ENCODE data around the gene DDRGK1.
A peak's percentile ranks its signal among the peaks of the same experiment; 100 is the strongest.
"Not testable (repeated sequence)": the region's sequence is repeated elsewhere in the genome, so short reads cannot be mapped to it uniquely, and the experiment has no call there.

The DDRGK1 gene

DNA sequence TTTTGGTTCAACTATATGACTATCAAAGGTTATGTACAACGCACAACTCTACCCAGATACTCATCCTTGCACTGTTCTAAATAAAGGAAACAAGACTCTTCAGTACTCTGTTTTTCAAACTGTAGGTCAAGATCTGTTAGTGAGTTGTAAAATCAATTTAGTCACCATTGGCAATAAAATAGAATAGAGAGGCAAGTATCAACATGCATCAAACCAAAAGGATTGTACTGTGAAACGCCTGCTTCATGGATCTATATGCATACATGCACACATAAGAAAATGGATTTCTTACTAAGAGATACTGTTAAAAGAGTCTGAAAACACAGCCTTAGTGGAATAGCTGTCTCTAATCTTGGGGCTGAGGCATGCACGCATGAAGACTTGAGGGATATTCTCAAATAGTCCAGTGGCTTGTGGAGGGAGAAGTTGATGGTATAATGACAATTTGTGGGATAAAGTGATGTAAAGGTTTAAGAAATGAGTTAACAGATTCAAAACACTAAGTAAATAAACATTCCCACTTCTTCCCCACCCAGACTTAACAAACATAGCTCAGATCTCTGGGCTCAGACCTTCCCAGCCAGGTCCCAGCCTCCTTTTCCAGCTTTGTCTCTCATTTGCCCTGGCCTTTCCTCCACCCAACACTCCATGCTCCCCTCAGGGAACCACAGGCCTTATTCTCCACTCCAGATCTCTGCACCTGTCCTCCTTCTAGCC is 20.4 kb downstream of the DDRGK1 start:
- no peak for DNase-seq (ENCODE audit: low read depth in 2 of 2)

DNA sequence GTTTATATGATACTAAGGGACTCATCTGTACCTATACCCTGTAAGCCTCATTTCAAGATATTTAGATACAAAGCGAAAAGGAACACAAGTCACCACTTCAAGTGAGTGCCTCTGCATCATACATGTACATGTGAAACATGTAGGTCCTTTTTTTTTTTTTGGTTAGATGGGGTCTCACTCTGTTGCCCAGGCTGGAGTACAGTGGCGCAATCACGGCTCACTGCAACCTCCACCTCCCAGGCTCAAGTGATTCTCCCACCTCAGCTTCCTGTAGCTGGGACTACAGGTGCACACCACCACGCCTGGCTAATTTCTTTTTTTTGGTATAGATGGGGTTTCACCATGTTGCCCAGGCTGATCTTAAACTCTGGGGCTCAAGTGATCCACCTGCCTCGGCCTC is 22.1 kb downstream of the DDRGK1 start:
- DNase-seq (ENCODE audit: low read depth in 2 of 2) = not testable (repeated sequence)

DNA sequence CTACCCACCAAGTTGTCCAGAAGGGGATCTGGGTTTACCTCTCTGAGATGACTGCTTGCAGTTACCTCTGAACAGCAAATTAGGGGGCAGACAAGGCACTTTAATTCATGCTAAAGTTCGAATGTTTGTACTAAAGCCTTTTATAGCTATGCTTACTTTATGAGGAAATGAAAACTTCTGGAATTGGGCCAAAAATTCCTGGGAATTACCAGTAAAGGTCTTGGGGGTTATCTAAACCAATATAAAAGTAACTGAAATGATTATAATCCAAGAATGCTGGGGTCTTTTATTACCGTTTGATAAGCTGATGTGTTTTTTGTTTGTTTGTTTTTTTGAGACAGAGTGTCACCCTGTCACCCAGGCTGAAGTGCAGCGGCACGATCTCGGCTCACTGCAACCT is 23.2 kb downstream of the DDRGK1 start:
- DNase-seq (ENCODE audit: low read depth in 2 of 2) = no peak

DNA sequence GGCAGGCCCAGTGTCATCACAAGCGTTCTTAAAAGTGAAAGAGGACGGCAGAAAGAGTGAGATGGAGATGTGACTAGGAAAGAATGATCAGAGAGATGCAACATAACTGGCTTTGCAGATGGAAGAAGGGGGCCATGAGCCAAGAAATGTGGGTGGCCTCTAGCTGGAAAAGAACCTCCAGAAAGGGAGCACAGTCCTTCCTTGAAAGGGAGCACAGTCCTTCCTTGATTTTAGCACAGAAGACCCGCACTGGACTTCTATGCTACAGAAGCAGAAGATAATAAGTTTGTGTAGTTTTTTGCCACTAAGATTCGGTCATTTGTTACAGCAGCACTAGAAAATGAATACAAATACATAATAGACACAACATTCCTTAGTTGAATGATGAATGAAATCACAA is 24.2 kb downstream of the DDRGK1 start:
- no peak for DNase-seq (ENCODE audit: low read depth in 2 of 2)

DNA sequence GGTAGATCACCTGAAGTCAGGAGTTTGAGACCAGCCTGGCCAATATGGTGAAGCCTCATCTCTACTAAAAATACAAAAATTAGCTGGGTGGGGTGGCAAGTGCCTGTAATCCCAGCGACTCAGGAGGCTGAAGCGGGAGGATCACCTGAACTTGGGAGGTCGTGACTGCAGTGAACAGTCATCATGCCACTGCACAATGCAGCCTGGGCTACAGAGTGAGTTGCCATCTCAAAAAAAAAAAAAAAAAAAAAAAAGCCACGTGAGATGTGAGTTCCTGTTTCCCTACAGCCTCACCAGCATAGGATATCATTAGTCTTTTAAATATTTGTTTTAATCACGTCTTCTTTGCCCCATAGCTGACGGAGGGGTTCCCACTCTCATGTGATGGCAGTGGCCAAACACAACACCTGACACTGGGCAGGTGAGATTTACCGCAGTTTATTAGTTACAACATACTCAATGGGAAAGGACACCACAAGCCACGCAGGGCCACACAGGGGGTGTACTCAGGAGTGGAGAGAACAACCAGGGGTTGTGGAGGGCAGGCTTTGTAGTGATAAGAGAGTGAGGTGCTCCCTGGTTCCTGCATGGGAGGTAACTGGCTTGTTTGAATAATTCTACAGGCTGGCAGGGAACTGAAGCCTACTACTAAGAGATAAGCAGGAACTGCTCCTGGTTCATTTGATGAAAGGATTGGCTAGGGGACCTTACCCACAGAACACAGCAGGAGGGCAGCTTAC is 26.6 kb downstream of the DDRGK1 start:
- no peak for DNase-seq (ENCODE audit: low read depth in 2 of 2)

DNA sequence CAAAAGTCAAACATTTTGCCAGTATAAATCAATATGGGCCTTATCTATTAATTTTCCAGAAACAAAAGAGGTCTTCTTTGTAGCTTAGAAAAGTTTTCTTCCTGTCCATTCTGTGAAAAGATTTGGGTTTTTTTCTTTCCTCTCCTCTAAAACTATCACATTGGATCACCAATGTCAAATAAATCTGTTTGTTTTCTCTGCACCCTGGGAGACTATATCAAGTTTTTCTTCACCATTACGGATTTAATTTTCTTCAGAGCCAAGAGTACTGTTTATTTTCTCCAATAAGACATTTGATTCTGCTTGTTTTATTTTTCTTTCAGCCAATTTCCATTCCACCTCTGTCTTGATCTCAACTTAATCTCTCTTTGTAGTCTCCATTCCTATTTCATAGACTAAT is 29.2 kb downstream of the DDRGK1 start:
- no peak for DNase-seq (ENCODE audit: low read depth in 2 of 2)

DNA sequence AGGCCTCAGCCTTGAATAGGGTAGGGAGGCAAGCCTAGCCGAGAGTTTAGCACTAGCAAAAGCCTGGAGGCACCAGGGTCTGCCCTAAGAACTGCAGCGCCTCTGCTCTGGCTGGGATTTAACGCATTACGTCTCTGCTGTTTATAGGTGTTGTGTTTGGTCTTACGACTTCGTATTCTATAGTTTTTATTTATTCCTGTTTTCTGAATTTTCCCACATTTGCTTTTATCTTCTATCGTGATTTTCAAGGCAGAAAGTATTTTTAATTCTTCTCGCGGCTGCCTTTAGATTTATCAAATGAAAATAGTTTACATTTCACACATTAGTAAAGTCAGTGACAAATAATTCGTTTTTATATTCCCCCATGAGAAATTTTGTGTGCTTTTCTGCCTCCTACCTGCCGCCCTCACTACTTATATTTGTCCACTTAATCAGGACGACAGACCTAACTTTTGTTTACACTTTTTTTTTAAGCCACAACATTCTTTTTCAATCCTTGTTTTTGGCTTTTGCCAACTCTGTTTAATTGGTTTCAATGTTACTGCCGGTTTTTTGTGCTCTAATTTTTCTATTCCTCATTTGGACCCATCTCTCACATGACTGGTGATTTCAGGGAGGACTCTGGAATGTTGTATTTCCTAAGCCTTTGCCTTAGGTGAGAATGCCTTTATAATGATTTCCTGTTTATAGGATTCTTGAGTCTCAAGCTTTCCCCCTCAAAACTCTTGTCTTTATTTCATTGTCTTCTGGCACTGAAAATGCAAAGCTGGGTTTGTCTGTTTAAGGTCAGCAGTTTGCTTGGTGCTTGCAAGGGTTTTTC is 29.8 kb downstream of the DDRGK1 start:
- DNase-seq (ENCODE audit: low read depth in 2 of 2) = no peak

DNA sequence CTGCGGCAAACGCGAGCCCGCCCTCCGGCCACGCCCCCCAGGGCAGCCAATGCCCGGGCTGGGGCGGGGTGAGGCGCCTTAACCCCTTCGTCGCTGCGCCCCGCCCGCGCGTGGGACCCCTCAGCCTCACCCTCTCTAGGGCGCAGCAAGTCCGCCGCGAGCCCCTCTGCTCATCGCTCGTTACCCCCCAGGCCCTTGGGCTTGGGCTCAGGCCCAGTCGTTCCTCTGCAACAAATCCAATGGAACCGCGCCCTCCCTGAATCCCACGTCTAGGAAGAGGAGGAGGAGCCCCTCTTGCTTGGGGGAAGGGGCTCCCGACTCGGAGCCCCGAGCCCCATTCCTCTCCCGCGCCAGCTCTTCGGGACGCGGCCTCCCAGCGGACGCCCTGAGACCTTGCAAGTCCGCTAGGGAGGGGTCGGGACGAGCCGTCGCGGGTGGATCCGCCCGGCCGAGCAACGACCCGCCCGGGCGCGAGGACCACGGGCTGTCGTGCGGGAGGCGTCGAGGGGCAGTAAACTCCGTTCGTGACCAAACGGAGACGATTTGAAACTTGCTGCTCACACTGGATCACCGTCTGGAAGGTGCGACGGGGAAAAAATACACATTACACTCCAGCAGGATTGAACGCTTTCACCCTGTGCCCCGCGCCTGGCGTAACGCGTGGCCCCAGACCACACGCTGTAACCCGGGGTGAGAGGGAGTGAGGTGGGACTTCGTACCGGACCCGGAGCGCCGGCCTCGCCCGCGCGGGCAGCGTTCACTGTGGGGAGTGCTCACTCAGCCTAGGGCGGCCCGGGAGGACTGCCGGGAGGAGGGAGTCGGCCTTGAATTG is 30.7 kb downstream of the DDRGK1 start:
- DNase-seq (ENCODE audit: low read depth in 2 of 2) = peak; percentile 70 to 86

DNA sequence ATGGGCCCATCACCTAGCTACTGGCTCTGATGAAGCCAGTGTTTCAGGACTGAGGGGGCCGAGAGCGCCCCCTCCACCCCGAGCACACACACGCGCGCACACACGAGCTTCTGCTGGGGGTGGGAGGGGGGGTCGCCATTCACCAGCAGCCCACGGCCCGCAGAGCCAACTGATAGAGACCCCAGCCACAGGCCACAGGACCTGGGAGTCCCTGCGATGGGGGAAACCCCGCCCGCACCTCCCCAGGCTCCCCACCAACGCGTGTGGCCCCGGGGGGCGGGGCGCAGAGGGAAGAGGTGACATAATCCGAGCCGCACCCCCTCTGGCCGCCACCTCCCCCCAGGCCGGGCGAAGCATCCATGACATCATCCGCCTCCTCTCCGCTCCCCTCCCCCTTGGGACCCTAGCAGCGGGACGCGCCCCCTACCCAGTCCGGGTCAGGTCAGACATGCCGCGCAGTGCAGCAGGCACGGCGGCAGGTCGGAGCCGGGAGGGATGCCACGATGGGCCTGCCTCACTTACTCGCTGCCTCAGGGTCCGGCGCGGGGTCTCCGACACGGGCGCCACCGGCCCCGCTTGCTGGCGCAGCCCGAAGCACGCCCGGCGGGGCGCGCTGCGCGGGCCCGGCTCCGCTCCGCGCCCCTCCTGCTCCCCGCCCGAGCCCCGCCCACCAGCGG is 31.4 kb downstream of the DDRGK1 start, which contains the start of gene LZTS3:
Gene LZTS3, minus strand, starts transcription at position 617 of the 677 bp plus-strand sequence. CDS start 6,386 bp downstream, outside the sequence.
- DNase-seq (ENCODE audit: low read depth in 2 of 2) = peak; percentile 73 to 86

DNA sequence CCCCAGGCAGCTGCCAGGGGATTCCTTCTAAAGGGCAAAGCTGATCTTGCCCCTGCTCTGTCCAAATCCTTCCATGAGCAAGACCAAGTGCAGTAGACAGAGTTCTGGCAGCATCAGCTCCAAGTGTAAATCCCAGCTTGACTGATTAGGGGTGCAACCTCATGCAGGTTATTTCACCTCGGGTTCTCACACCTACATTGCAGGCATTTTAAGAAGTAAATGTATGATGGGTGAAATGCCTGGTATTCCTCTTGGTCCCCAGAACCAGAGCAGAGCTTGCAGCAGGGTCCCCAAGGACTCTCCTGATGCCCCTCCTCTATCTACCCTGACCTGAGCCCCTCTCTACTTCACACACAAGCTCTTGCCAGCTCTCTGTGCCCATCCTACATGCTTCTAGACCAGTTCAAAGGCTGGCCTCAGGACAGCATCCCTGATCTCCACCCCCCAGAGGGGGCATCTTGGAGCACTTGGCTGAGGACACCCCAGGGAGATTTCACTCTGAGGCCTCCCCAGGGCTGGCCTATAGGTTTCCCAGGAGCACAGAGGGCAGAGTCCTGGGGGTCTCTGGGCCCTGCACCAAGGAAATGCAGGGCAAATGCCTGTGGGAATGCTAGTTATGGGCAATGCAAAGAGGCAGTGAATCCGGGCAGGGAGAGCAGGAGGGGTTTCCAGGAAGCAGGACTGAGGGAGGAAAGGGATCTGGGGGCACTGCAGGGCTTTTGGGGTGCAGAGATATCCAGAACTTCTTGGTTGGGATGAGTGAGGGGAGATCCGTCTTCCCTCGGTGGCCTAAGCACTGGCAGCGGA is 32.2 kb downstream of the DDRGK1 start:
- no peak for DNase-seq (ENCODE audit: low read depth in 2 of 2)

DNA sequence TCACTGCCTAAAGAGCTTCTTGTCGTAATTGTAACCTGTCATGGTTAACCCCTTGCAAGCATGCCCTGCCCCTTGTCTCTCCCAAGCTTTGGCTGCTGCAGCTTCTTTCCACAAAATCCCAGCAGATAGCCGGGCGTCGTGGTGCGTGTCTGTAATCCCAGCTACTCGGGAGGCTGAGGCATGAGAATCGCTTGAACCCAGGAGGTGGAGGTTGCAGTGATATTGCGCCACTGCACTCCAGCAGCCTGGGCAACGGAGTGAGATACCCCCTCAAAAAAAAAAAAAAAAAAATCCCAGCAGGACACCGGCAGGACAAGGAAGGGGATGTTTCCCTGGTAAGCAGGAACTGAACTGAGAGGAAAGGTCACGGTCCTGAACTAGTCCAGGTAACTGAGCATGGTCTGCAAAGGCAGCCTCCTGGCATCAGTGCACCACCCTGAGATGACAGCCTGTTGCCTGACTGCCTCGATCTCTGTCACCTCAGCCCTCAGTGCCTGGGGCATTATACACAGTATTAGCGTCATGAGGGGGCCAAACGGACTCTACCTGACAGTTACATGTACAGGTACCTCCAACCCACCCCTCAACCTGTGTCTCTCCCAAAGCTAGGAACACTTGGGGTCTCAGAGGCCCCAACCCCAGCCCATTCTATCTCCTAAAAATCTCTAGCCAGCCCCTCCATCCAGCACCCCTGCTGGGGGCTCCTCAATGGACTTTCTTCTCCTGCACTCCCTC is 32.9 kb downstream of the DDRGK1 start:
- DNase-seq (ENCODE audit: low read depth in 2 of 2) = no peak

DNA sequence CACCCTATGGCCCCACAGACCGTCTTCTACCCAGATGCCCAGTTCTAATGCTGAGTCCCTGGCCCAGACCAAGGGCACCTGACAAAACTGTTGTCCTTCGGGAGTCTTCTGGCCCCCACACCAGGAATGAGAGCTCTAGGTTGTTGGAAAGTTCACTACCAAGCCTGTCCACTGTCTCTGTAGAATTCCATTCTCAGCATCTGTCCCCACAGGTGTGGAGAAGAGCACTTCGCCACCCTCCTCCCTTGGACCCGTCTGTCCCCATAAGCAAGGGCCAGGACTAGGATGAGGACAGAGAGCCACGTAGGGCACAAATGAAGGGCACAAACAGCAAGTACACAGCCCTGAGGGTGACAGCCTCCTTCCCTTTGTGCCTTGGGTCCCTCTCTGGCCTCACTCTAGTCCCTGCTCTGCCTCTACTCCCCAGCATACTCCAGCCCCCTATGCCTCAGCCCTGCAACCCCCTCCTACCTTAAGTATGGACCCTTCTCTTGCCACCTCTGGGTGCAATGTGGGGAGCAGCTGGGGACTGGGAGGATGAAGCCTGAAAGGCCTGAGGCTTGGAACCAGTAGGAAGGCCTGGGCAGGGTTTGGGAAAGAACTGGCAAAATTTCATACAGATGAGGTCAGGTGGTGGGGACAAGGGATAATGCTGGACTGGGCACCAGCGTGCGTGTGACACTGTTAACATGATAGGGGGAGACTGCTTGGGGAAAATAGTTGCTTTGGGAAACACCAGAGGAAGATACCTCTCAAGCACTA is 35.5 kb downstream of the DDRGK1 start:
- no peak for DNase-seq (ENCODE audit: low read depth in 2 of 2)

DNA sequence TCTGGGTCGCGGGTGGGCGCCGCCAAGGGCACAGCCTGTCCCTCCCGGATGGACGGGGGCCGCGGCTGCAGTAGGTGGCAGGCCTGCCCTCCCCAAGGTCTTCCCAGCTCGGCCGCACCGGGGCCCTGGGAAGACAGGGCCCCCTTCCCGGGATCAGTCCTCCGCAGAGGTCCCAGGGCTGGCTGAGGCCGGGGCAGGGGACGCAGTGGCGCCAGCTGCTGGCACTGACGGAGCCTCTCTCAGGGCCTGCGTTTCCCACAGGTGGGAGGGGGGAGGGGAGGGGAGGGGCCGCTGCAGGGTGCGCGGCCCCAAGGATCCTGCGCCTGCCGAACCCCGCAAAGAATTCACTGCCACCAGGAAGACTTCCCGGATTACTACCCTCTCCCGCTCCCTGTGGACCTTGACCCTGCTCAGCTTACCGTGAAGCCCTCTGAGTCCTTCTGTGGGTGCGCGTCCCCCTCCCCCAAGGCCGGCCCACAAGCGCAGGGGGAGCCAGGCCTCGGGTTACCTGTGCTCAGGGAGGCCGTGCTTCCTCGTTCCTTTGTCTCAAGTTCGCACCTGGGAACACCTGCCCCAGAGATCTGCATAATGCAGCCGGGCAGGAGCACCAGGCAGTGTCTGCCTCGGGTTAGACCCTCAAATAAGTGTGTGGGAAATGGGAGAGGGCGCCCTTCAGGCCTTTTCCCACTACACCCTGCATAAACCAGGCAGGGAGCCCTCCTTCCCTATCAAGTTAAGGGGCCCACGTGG is 36.2 kb downstream of the DDRGK1 start:
- DNase-seq (ENCODE audit: low read depth in 2 of 2) = no peak

DNA sequence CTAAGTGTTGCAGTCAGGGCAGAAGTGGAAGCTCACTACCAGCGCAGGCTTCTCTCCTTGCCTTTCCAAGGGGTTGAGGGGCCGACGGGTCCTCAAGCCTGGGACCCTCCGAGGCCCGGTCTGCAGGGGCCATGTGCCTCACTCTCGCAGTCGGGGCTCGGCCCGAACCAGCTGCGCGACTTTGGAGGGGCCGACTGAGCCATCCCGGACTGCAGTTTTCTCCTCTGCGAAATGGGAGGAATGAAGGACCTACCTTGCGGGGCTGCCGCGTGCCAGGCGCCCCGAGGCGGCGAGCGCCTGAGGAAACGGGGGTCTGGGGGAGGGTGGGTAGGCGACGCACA is 36.8 kb downstream of the DDRGK1 start:
- DNase-seq (ENCODE audit: low read depth in 2 of 2) = no peak

DNA sequence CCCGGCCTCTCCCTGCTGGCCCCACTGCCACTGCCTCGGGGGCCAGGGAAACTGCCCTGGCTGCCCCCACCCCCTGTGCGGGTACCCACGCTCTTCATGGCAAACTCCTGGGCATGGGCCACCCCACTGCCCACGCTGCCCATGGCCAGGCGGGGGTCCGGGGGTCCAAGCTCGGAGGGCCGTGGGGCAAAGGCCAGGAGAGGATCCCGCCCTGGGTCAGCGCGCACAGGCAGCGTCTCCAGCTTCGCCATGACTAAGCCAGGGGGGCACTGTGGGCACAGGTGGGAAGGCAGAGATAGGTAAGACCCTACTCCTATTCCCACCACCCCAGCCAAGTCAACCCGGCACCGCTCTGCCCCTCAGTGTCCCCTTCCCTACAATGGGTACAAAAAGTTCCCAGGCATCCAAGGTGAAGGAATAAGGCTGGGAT is 37.6 kb downstream of the DDRGK1 start:
- DNase-seq (ENCODE audit: low read depth in 2 of 2) = no peak

DNA sequence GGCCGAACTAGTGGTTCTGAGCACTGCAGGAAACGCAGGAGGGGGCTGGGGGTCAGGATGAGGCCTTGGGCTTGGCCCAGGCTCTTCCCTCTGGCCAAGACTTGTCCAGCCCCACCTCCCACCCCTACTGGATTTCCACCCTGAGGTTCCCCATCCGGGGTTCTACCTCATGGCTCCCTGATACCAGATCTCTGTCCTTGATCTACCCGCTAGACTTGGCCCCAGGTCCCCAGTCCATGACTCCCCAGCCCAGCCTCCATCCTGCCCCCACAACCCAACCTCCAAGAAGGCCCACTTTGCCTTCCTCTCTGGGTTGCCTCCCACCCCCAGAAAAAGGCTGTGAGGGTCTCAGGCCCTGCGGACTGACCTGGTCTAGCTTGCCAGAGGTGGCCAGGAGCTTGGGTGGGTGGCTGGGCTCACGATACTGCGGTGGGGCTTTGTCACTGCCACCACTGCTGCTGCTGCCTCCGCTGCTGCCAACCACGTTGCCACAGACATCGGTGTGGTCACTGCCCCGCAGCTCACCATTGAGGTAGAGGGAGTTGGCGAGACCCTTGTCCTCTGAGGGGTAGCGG is 38.1 kb downstream of the DDRGK1 start:
- no peak for DNase-seq (ENCODE audit: low read depth in 2 of 2)

DNA sequence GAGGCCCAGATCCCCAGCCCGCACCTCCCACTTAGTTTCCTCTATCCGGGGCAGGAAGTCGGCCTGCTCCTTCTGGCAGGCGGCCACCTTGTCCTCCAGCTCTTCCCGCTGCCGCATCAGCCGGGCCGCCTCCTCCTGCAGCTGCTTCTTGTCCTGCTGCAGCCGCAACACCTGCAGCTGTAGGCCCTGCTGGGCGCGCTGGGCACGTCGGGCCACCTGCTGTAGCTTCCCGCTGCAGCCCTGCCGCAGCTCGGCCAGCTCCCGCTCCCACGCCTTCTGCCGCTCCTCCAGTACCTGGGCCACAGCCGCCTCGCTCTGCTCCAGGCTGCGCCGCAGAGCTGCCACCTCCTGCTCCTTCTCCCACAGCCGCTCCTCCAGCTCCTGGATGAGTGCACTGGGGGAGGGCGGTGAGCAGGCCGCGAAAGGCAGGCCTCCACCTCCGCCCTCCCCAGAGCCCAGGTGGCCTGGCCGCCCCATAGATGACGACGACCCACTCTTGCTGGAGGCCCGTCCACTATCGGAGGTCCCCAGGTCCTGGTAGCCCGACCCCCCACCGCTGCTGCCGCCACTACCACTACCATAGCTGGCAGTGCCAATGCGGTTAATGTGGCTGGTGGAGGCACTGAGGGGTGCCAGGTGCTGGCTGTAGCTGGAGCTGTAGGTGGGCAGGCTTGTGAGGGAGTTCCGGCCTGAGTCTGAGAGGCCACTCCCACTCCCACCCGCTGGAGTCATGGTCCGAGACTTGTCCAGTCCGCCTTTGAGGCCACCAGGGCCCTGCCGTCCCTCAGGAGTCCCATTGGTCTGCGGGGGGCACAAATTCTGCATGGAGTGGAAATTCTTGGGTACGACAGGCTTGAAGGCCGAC is 38.8 kb downstream of the DDRGK1 start:
- DNase-seq (ENCODE audit: low read depth in 2 of 2) = no peak
